ENCODE data around the gene PLAAT4.

Gene PLAAT4

GRCh38 chr11:63492441-63492840 lies 44.2 kb upstream of the PLAAT4 start:
- TF ChIP-seq CTCF (IDR thresholded peaks at IDR 0.05; ENCODE audit: low read depth, low read length), result no peak
- DNase-seq (ENCODE audit: extremely low read depth, low read depth), result no peak

- TF ChIP-seq CTCF (IDR thresholded peaks at IDR 0.05; ENCODE audit: low read depth, low read length), result no peak
- no peak for DNase-seq (ENCODE audit: extremely low read depth, low read depth)
Observed at GRCh38 chr11:63493127-63493526, 43.5 kb upstream of the PLAAT4 start.

- no peak for DNase-seq (ENCODE audit: extremely low read depth, low read depth)
Observed at GRCh38 chr11:63494975-63495374, 41.6 kb upstream of the PLAAT4 start.

GRCh38 chr11:63499874-63500273 lies 36.7 kb upstream of the PLAAT4 start:
- no peak for DNase-seq (ENCODE audit: extremely low read depth, low read depth)
- no peak for TF ChIP-seq CTCF (IDR thresholded peaks at IDR 0.05; ENCODE audit: low read depth, low read length)

More at GRCh38 chr11:63494975-63495374, 41.6 kb upstream of the PLAAT4 start:
- no peak for TF ChIP-seq CTCF (IDR thresholded peaks at IDR 0.05; ENCODE audit: low read depth, low read length)

- TF ChIP-seq CTCF (IDR thresholded peaks at IDR 0.05; ENCODE audit: low read depth, low read length), result no peak
- DNase-seq (ENCODE audit: extremely low read depth, low read depth), result no peak
Observed at GRCh38 chr11:63501236-63501635, 35.4 kb upstream of the PLAAT4 start.

GRCh38 chr11:63502252-63502820 lies 34.3 kb upstream of the PLAAT4 start:
- no peak for DNase-seq (ENCODE audit: extremely low read depth, low read depth)
- TF ChIP-seq CTCF (IDR thresholded peaks at IDR 0.05; ENCODE audit: low read depth, low read length), result no peak

- TF ChIP-seq CTCF (IDR thresholded peaks at IDR 0.05; ENCODE audit: low read depth, low read length), result no peak
- DNase-seq (ENCODE audit: extremely low read depth, low read depth), result no peak
Observed at GRCh38 chr11:63503492-63503891, 33.1 kb upstream of the PLAAT4 start.
